Measurements from ENCODE around the gene TEX26.

DNA sequence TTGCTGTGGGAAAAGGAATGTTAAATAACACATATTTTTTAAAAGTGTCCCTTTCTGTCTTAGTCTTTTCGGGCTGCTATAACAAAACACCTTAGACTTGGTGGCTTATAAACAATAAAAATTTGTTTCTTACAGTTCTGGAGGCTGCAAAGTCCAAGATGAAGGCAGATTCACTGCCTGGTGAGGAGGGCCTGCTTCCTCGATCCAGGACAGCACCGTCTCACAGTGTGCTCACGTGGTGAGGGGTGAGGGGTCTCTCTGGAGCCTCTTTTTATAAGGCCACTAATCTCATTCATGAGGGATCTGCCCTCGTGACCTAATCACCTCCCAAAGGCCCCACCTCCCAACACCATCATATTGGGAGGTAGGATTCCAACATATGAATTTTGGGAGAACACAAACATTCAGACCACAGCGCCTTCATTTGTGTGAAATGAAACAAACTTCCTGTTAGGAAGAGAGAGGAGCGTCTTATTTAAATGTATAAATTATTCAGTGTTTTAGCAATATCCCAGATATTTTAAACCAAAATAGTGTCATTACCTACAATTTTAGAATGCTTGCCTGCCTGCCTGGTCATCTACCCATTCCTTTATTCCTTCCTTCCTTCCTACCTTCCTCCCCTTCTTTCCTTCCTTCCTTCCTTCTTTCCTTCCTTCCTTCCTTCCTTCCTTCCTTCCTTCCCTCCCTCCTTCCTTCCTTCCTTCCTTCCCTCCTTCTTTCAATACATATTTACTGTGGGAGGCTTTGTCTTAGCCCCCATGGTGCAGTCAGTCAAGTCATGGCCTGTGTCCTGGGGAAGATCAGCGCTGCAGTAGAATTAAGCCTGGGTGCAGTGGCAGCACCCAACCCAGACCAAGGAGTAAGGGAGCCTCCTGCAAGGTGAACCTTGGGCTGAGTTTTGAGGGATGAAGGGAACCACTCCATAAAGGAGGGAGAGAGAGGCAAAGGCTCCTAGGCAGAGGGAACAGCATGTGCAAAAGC lies 84.2 kb downstream of the TEX26 start:
- TF ChIP-seq POLR2AphosphoS5 (IDR thresholded peaks at IDR 0.05; ENCODE audit: borderline replicate concordance, low read depth, low read length) (peak; percentile 94), EZH2 (IDR thresholded peaks at IDR 0.05) (no peak)
